ENCODE results near the gene NUDT19. TPM values are rescaled to one million over a fixed set of nuclear protein-coding genes. Genes with fewer than 3 reads are reported as not detected.
A peak's percentile ranks its signal among the peaks of the same experiment; 100 is the strongest.
"Not testable (repeated sequence)": the region's sequence is repeated elsewhere in the genome, so short reads cannot be mapped to it uniquely, and the experiment has no call there.

NUDT19 gene
- total RNA-seq, 4 donors from 2014 or later = 14.2 to 25.1 (median 18.6) TPM

GRCh38 chr19:32691952-32692726 is 518 bp downstream of the NUDT19 start:
- H3K36me3 ChIP-seq = no peaks in the 10 kb centered on the region
- H3K27ac ChIP-seq = peak overlapping the region; percentile 93
- H3K27me3 ChIP-seq = no peaks in the 10 kb centered on the region
- TF ChIP-seq EP300 (IDR thresholded peaks at IDR 0.05) (no peak), POLR2AphosphoS5 (IDR thresholded peaks at IDR 0.05) (no peak)
- peak overlapping the region; percentile 80 for H3K4me3 ChIP-seq
- DNase-seq (ENCODE audit: low spot score in 2 of 2) = peak in 1 of 2 donors; percentile 74
- H3K4me1 ChIP-seq = peaks cover 58% of the 10 kb centered on the region
- 1% methylated on average over 62 of the region's 93 CpGs for WGBS
- no peaks in the 10 kb centered on the region for H3K9me3 ChIP-seq

- H3K27me3 ChIP-seq = no peaks in the 10 kb centered on the region
- peak overlapping the region; percentile 93 for H3K27ac ChIP-seq
- WGBS = 11% methylated on average over 6 of the region's 7 CpGs
Measured at GRCh38 chr19:32692727-32693061, 1.1 kb downstream of the NUDT19 start.

GRCh38 chr19:32693151-32694108 is 1.8 kb downstream of the NUDT19 start:
- 89% methylated on average over 19 of the region's 20 CpGs for WGBS
- H3K36me3 ChIP-seq; H3K27me3 ChIP-seq; H3K9me3 ChIP-seq; DNase-seq (ENCODE audit: low spot score in 2 of 2): not testable (repeated sequence)
- Histone ChIP-seq H3K4me3 (peak overlapping the region; percentile 80), H3K27ac (peak overlapping the region; percentile 46), H3K4me1 (peaks cover 60% of the 10 kb centered on the region)

More at GRCh38 chr19:32692727-32693061, 1.1 kb downstream of the NUDT19 start:
- no peak for TF ChIP-seq POLR2AphosphoS5 (IDR thresholded peaks at IDR 0.05)
- TF ChIP-seq CTCF (IDR thresholded peaks at IDR 0.05) = no peak
- TF ChIP-seq EP300 (IDR thresholded peaks at IDR 0.05) = no peak
- no peak for TF ChIP-seq POLR2A (IDR thresholded peaks at IDR 0.05)
- no peak for DNase-seq (ENCODE audit: low spot score in 2 of 2)
- Histone ChIP-seq H3K9me3 (no peaks in the 10 kb centered on the region), H3K36me3 (no peaks in the 10 kb centered on the region), H3K4me3 (peak overlapping the region; percentile 80), H3K4me1 (peaks cover 60% of the 10 kb centered on the region)

- H3K27me3 ChIP-seq; H3K9me3 ChIP-seq; H3K27ac ChIP-seq; H3K36me3 ChIP-seq; DNase-seq (ENCODE audit: low spot score in 2 of 2): not testable (repeated sequence)
- 41% methylated on average over 2 of the region's 2 CpGs for WGBS
- H3K4me1 ChIP-seq = peaks cover 60% of the 10 kb centered on the region
- peak overlapping the region; percentile 80 for H3K4me3 ChIP-seq
Measured at GRCh38 chr19:32694316-32694715, 2.7 kb downstream of the NUDT19 start.

GRCh38 chr19:32694851-32695250 is 3.2 kb downstream of the NUDT19 start:
- not testable (repeated sequence) for H3K27ac ChIP-seq; DNase-seq (ENCODE audit: low spot score in 2 of 2); H3K9me3 ChIP-seq; H3K27me3 ChIP-seq
- Histone ChIP-seq H3K36me3 (peaks cover 12% of the 10 kb centered on the region), H3K4me3 (peak overlapping the region; percentile 80), H3K4me1 (peaks cover 60% of the 10 kb centered on the region)
- 41% methylated on average over 2 of the region's 2 CpGs for WGBS

GRCh38 chr19:32695506-32695905 is 3.9 kb downstream of the NUDT19 start:
- peaks cover 56% of the 10 kb centered on the region for H3K4me1 ChIP-seq

GRCh38 chr19:32696771-32697170 is 5.2 kb downstream of the NUDT19 start:
- peaks cover 45% of the 10 kb centered on the region for H3K4me1 ChIP-seq
- H3K9me3 ChIP-seq; H3K27ac ChIP-seq; DNase-seq (ENCODE audit: low spot score in 2 of 2); H3K4me3 ChIP-seq; H3K27me3 ChIP-seq: not testable (repeated sequence)
- WGBS = 88% methylated on average over 3 of the region's 3 CpGs
- peaks cover 15% of the 10 kb centered on the region for H3K36me3 ChIP-seq

More at GRCh38 chr19:32695506-32695905, 3.9 kb downstream of the NUDT19 start:
- H3K27ac ChIP-seq; H3K27me3 ChIP-seq; H3K4me3 ChIP-seq; DNase-seq (ENCODE audit: low spot score in 2 of 2); H3K9me3 ChIP-seq: not testable (repeated sequence)
- WGBS = 67% methylated on average over 6 of the region's 6 CpGs
- H3K36me3 ChIP-seq = peaks cover 15% of the 10 kb centered on the region

- Histone ChIP-seq H3K9me3 (peaks cover 10% of the 10 kb centered on the region), H3K4me1 (peaks cover 18% of the 10 kb centered on the region), H3K36me3 (peaks cover 29% of the 10 kb centered on the region)
- not testable (repeated sequence) for H3K27me3 ChIP-seq; H3K27ac ChIP-seq; H3K4me3 ChIP-seq; DNase-seq (ENCODE audit: low spot score in 2 of 2)
- 91% methylated on average over 7 of the region's 7 CpGs for WGBS
Measured at GRCh38 chr19:32700129-32700528, 8.5 kb downstream of the NUDT19 start.

Measured in suprapubic skin (tissue), 4 donors.